K562 (cell line): ENCODE data around the gene EGFR. TPM values are rescaled to one million over a fixed set of nuclear protein-coding genes. Genes with fewer than 3 reads are reported as not detected.

Experiments used
- ATAC-seq: fragments of 200-7000 bp; cut with Tn5 transposase; 3 replicates; pipeline ENCODE4 v1.9.1; 2020; ENCODE audit warnings: moderate library complexity
- BruUV-seq: library from RNA; stranded (reverse); fragments of 400-500 nt; replicated peaks from 2 replicates; lab custom pipeline; 2021; lab: Mats Ljungman, UMichigan
- CTCF ChIA-PET: fragments of 300-600 bp; formaldehyde crosslinking; extraction: SDS; loops from one replicate; lab custom pipeline; 2021; ENCODE audit warnings: low intra/inter-chr PET ratio; lab: Yijun Ruan, JAX
- POLR2A ChIA-PET: fragments of 300-600, 350-650 bp; sonication (Branson Sonifier 250); formaldehyde crosslinking; extraction: SDS; loops from one replicate; lab custom pipeline; 2021; ENCODE audit warnings: antibody characterized with exemption, inconsistent platforms; lab: Yijun Ruan, JAX
- DNase-seq, 4 experiments: peaks; one replicate each; pipeline versions ENCODE4 v3.0.0 to v3.0.0-alpha.2; 2011 to 2018; ENCODE audit warnings: low spot score in 3 of 4, mixed read lengths in 3 of 4; ENCODE audit errors: extremely low read depth in 1 of 4
- FAIRE-seq: peaks from 2 replicates; lab custom pipeline; 2011; peaks lifted over from hg19 to GRCh38; lab: Jason Lieb, UNC
- H2AFZ ChIP-seq: 2 replicates; pipeline ENCODE4 v1.6.0; 2011; ENCODE audit warnings: low read depth, low read length, control low read depth, inconsistent platforms
- H3K27ac ChIP-seq: fragments of 200-600 bp; 3 replicates; pipeline ENCODE4 v1.8.0; 2011; ENCODE audit warnings: low read depth, mild to moderate bottlenecking, control low read depth, inconsistent platforms, low read length, moderate library complexity, mixed read lengths; ENCODE audit errors: extremely low read depth
- H3K27me3 ChIP-seq, 2 experiments: fragments of 300-600 bp in 1 of 2; 2 replicates in 1 of 2; 3 replicates in 1 of 2; pipeline versions ENCODE4 v1.6.0 to v1.8.0; 2011; ENCODE audit warnings: inconsistent platforms in 2 of 2, low read length in 2 of 2, mild to moderate bottlenecking in 1 of 2, mixed read lengths in 1 of 2, moderate library complexity in 1 of 2; ENCODE audit not compliant: control insufficient read depth in 2 of 2, insufficient read depth in 2 of 2
- H3K36me3 ChIP-seq: fragments of 300-600 bp; 3 replicates; pipeline ENCODE4 v1.8.0; 2011; ENCODE audit warnings: mild to moderate bottlenecking, low read length, inconsistent platforms; ENCODE audit not compliant: control insufficient read depth, insufficient read depth
- H3K4me1 ChIP-seq, 2 experiments: fragments of 200-600 bp in 1 of 2; replicated peaks in 1 of 2; 2 replicates in 1 of 2; 3 replicates in 1 of 2; pipeline versions ENCODE4 v1.5.1 to v1.8.0; 2011; ENCODE audit warnings: inconsistent platforms in 2 of 2, low read length in 2 of 2, mild to moderate bottlenecking in 1 of 2, mixed read lengths in 1 of 2, moderate library complexity in 1 of 2; ENCODE audit not compliant: control insufficient read depth in 2 of 2, insufficient read depth in 2 of 2
- H3K4me2 ChIP-seq: 2 replicates; pipeline ENCODE4 v1.6.1; 2011; ENCODE audit warnings: low read length, control low read depth, inconsistent platforms, mixed read lengths; ENCODE audit not compliant: insufficient read depth
- H3K4me3 ChIP-seq: fragments of 200-600 bp; sonication (generic), shearing (Covaris generic); 2 replicates; pipeline ENCODE4 v1.5.1; 2016; ENCODE audit warnings: control low read depth, inconsistent platforms
- H3K79me2 ChIP-seq: fragments of 200-600 bp; 3 replicates; pipeline ENCODE4 v1.8.0; 2011; ENCODE audit warnings: low read length, inconsistent platforms; ENCODE audit not compliant: control insufficient read depth, insufficient read depth
- H3K9ac ChIP-seq, 2 experiments: 2 replicates each; pipeline versions ENCODE4 v1.6.0 to v1.6.1; 2011; ENCODE audit warnings: low read depth in 2 of 2, low read length in 2 of 2, control low read depth in 1 of 2, inconsistent platforms in 1 of 2, mild to moderate bottlenecking in 1 of 2, mixed read lengths in 1 of 2; ENCODE audit not compliant: insufficient read depth in 1 of 2
- H3K9me1 ChIP-seq: one replicate; pipeline ENCODE4 v1.6.0; 2011; ENCODE audit warnings: inconsistent platforms, mild to moderate bottlenecking, low read length, moderate library complexity; ENCODE audit not compliant: control insufficient read depth, insufficient read depth
- H3K9me3 ChIP-seq: replicated peaks from 2 replicates; pipeline ENCODE4 v1.5.1; 2011; ENCODE audit warnings: low read depth, low read length, inconsistent platforms; ENCODE audit not compliant: control insufficient read depth, insufficient read depth
- H4K20me1 ChIP-seq: replicated peaks from 2 replicates; pipeline ENCODE4 v1.6.1; 2011; ENCODE audit warnings: low read length, inconsistent platforms, mixed read lengths; ENCODE audit not compliant: control insufficient read depth, insufficient read depth
- ATF3 ChIP-seq, 2 experiments: fragments of 450-650 bp in 1 of 2; sonication (generic) in 1 of 2; formaldehyde crosslinking in 1 of 2; IDR thresholded peaks in 1 of 2; conservative IDR thresholded peaks in 1 of 2; 2 replicates each; pipeline versions ENCODE4 v1.6.1 to v1.8.1; 2016 to 2023; ENCODE audit warnings: mild to moderate bottlenecking in 2 of 2, moderate library complexity in 2 of 2, inconsistent platforms in 1 of 2, missing genetic modification reagents in 1 of 2
- L3MBTL2 ChIP-seq: fragments of 450-650 bp; IDR thresholded peaks from 2 replicates; pipeline ENCODE4 v1.6.1; 2016; ENCODE audit warnings: mild to moderate bottlenecking, moderate library complexity
- MGA ChIP-seq: fragments of 450-650 bp; IDR thresholded peaks from 2 replicates; pipeline ENCODE4 v1.6.1; 2016; ENCODE audit warnings: mild to moderate bottlenecking, moderate library complexity
- PRDM10 ChIP-seq: fragments of 450-650 bp; IDR thresholded peaks from 2 replicates; pipeline ENCODE4 v1.6.1; 2018; ENCODE audit not compliant: partially characterized antibody
- WGBS: fragments of 100-300 bp; shearing (Covaris generic); methylation state at CpG from one replicate; pipeline ENCODE4 v1.1.6; 2016; ENCODE audit warnings: low coverage, mixed read lengths; ENCODE audit not compliant: insufficient coverage; ENCODE audit errors: missing lambda C conversion rate; 5-methylcytosine and 5-hydroxymethylcytosine counted together
- in situ Hi-C: fragments of 300-500 bp; cut with MboI; formaldehyde crosslinking; loops from 4 replicates; pipeline ENCODE4 v1.15.0; 2018; ENCODE audit warnings: inconsistent platforms, mixed read lengths
- intact Hi-C: fragments of 100-400 bp; cut with micrococcal nuclease; formaldehyde crosslinking; loops from 2 replicates; pipeline ENCODE4 v1.14.2; 2022
- polyA plus RNA-seq, 8 experiments: library from polyadenylated mRNA; depleted of rRNA in 4 of 8; stranded (reverse) in 5 of 8; unstranded in 3 of 8; fragments of >200 nt; fragmentation: Nextera tagmentation in 2 of 8; fragmentation: Illumina TruSeq in 1 of 8; extraction: Ambion mirVana in 2 of 8; extraction: Trizol in 1 of 8; gene quantifications; 2 replicates each; pipeline versions ENCODE4 v1.2.1 to v1.2.3, GENCODE V29; 2011 to 2014; ENCODE audit warnings: inconsistent platforms in 1 of 8, missing spikeins in 1 of 8
- total RNA-seq, 7 experiments: library from RNA; depleted of rRNA in 6 of 7; stranded (reverse); fragments of >200 nt in 6 of 7; fragmentation: Illumina TruSeq in 2 of 7; extraction: Trizol in 2 of 7; gene quantifications; 2 replicates each; pipeline versions ENCODE4 v1.2.1 to v1.2.3, GENCODE V29; 2011 to 2021; ENCODE audit warnings: low replicate concordance in 1 of 7

Gene EGFR
- total and polyA plus RNA-seq, 9 of the 15 experiments (the other 6 are each of a cell fraction or from before 2014, with no cell fraction given) = 0.13 TPM; not detected in 8

- H3K4me3 ChIP-seq = no peak overlapping the region
- no peaks in the 10 kb centered on the region for H4K20me1 ChIP-seq
- H3K9ac ChIP-seq = peak overlapping the region in 1 of 2 experiments; percentile 39; a peak in 1 of 4 replicates
- no peaks in the 10 kb centered on the region for H3K9me1 ChIP-seq
- H3K27me3 ChIP-seq = peaks cover 8 to 29% of the 10 kb centered on the region in 2 experiments; a peak in 4 of 5 replicates
- BruUV-seq = no TSS peak
- DNase-seq (peak in 2 of 4 experiments; percentile 5 to 19), FAIRE-seq (no peak), ATAC-seq (peak; percentile 72)
- in situ Hi-C loops = no loop called here
- CTCF ChIA-PET = no interaction called here
- peak overlapping the region; percentile 16; the same call in 1 of the 2 replicates for H3K4me2 ChIP-seq
- H3K27ac ChIP-seq = no peak overlapping the region
- POLR2A ChIA-PET = no interaction called here
- peaks cover 0 to 7% of the 10 kb centered on the region in 2 experiments; a peak in 2 of 5 replicates for H3K4me1 ChIP-seq
- no peaks in the 10 kb centered on the region for H3K9me3 ChIP-seq
- intact Hi-C loops = no loop called here
- WGBS = under 1% methylated on average over 13 of the region's 13 CpGs
- no peaks in the 10 kb centered on the region for H3K36me3 ChIP-seq
- no peaks in the 10 kb centered on the region for H3K79me2 ChIP-seq
- peak overlapping the region; percentile 20; the same call in 1 of the 2 replicates for H2AFZ ChIP-seq
- peak; percentile 93 for TF ChIP-seq L3MBTL2
- TF ChIP-seq PRDM10 = peak; percentile 36
- TF ChIP-seq MGA = peak; percentile 78
- peak; percentile 30; the same call in 1 of the 2 replicates for TF ChIP-seq ATF3 (IDR thresholded peaks at IDR 0.05)
- TF ChIP-seq ATF3 (CRISPR knock-in tag; conservative IDR thresholded peaks at IDR 0.05) = no peak
Measured at GRCh38 chr7:55073976-55074528, 55.2 kb downstream of the EGFR start.
